ENCODE results near the gene FGF12. TPM values are rescaled to one million over a fixed set of nuclear protein-coding genes. Genes with fewer than 3 reads are reported as not detected.
A peak's percentile ranks its signal among the peaks of the same experiment; 100 is the strongest.
"Not testable (repeated sequence)": the region's sequence is repeated elsewhere in the genome, so short reads cannot be mapped to it uniquely, and the experiment has no call there.

FGF12 gene
- polyA plus RNA-seq, 3 donors = 5.1 to 6.0 (median 5.3) TPM

- no peak for DNase-seq
These were observed 129.4 kb downstream of the FGF12 start for GRCh38 chr3:192597913-192598312.

GRCh38 chr3:192597506-192597905, 129.8 kb downstream of the FGF12 start:
- peak; percentile 2 for DNase-seq

GRCh38 chr3:192578729-192579128, 148.6 kb downstream of the FGF12 start:
- DNase-seq = no peak

GRCh38 chr3:192577811-192578210, 149.5 kb downstream of the FGF12 start:
- DNase-seq = no peak

- DNase-seq = no peak
These were observed 150.1 kb downstream of the FGF12 start for GRCh38 chr3:192577271-192577670.

GRCh38 chr3:192576704-192577103, 150.6 kb downstream of the FGF12 start:
- not testable (repeated sequence) for DNase-seq

GRCh38 chr3:192575879-192576506, 151.3 kb downstream of the FGF12 start:
- DNase-seq = no peak

GRCh38 chr3:192573240-192573639, 154.1 kb downstream of the FGF12 start:
- no peak for DNase-seq

- DNase-seq = peak; percentile 30
These were observed 156.2 kb downstream of the FGF12 start for GRCh38 chr3:192570821-192571791.

GRCh38 chr3:192570315-192570714, 157.0 kb downstream of the FGF12 start:
- DNase-seq = no peak

GRCh38 chr3:192566706-192567290, 160.5 kb downstream of the FGF12 start:
- peak; percentile 72 for DNase-seq

- no peak for DNase-seq
These were observed 162.7 kb downstream of the FGF12 start for GRCh38 chr3:192564611-192565010.

- no peak for DNase-seq
These were observed 163.9 kb downstream of the FGF12 start for GRCh38 chr3:192563417-192563816.

GRCh38 chr3:192553707-192554106, 173.6 kb downstream of the FGF12 start:
- no peak for DNase-seq

GRCh38 chr3:192550356-192550755, 177.0 kb downstream of the FGF12 start:
- no peak for DNase-seq

GRCh38 chr3:192545333-192545732, 182.0 kb downstream of the FGF12 start:
- DNase-seq = no peak

- no peak for DNase-seq
These were observed 184.2 kb downstream of the FGF12 start for GRCh38 chr3:192543163-192543562.

- DNase-seq = no peak
These were observed 210.5 kb downstream of the FGF12 start for GRCh38 chr3:192516820-192517219.

- DNase-seq = no peak
These were observed 211.7 kb downstream of the FGF12 start for GRCh38 chr3:192515664-192516045.

- DNase-seq = peak; percentile 39
These were observed 212.3 kb downstream of the FGF12 start for GRCh38 chr3:192514754-192515663.

GRCh38 chr3:192514081-192514753, 213.1 kb downstream of the FGF12 start:
- peak; percentile 81 for DNase-seq

All from renal pelvis (tissue), 4 donors.